Liver (tissue), 9 donors: ENCODE results near the gene GPI. TPM values are rescaled to one million over a fixed set of nuclear protein-coding genes. Genes with fewer than 3 reads are reported as not detected.

ENCODE experiments used
- DNase-seq: peaks from one replicate; pipeline ENCODE4 v3.0.0-alpha.2; 2017; ENCODE audit warnings: low spot score
- H3K27ac ChIP-seq, 2 donors: one replicate each; pipeline ENCODE4 v1.7.0; 2013; ENCODE audit warnings: inconsistent platforms in 2 of 2, low read length in 2 of 2, control low read depth in 1 of 2, low read depth in 1 of 2, mild to moderate bottlenecking in 1 of 2
- H3K27me3 ChIP-seq, 4 donors: one replicate each; pipeline versions ENCODE4 v1.6.1 to v1.7.0; 2013; ENCODE audit warnings: low read length in 3 of 4, inconsistent platforms in 1 of 4, mild to moderate bottlenecking in 1 of 4, moderate library complexity in 1 of 4; ENCODE audit not compliant: control insufficient read depth in 4 of 4, insufficient read depth in 4 of 4
- H3K36me3 ChIP-seq, 4 donors: one replicate each; pipeline versions ENCODE4 v1.6.1 to v1.7.0; 2013; ENCODE audit warnings: low read length in 3 of 4, mild to moderate bottlenecking in 3 of 4, low read depth in 1 of 4, moderate library complexity in 1 of 4; ENCODE audit not compliant: control insufficient read depth in 4 of 4, insufficient read depth in 3 of 4
- H3K4me1 ChIP-seq, 4 donors: one replicate each; pipeline versions ENCODE4 v1.6.1 to v1.7.0; 2013; ENCODE audit warnings: low read length in 3 of 4, mild to moderate bottlenecking in 3 of 4, moderate library complexity in 1 of 4; ENCODE audit not compliant: control insufficient read depth in 4 of 4, insufficient read depth in 4 of 4
- H3K4me3 ChIP-seq, 3 donors: one replicate each; pipeline versions ENCODE4 v1.6.1 to v1.7.0; 2013; ENCODE audit warnings: low read length in 3 of 3, control low read depth in 1 of 3, low read depth in 1 of 3, mild to moderate bottlenecking in 1 of 3
- H3K9ac ChIP-seq, 2 donors: one replicate each; pipeline ENCODE4 v1.7.0; 2013; ENCODE audit warnings: low read length in 2 of 2, mild to moderate bottlenecking in 2 of 2, moderate library complexity in 2 of 2, control low read depth in 1 of 2, low read depth in 1 of 2
- H3K9me3 ChIP-seq, 4 donors: one replicate each; pipeline versions ENCODE4 v1.6.1 to v1.7.0; 2013; ENCODE audit warnings: low read length in 3 of 4; ENCODE audit not compliant: control insufficient read depth in 4 of 4
- ATF3 ChIP-seq: IDR thresholded peaks from 2 replicates; pipeline ENCODE4 v1.6.1; 2016; ENCODE audit warnings: antibody characterized with exemption
- CTCF ChIP-seq: fragments of 150-350 bp; IDR thresholded peaks from 2 replicates; pipeline ENCODE4 v1.5.1; 2017; ENCODE audit warnings: improper control_type of control experiment, low read depth, low read length; ENCODE audit not compliant: missing input control
- EGR1 ChIP-seq, 2 donors: IDR thresholded peaks; 2 replicates each; pipeline ENCODE4 v1.6.1; 2016 to 2018; ENCODE audit warnings: antibody characterized with exemption in 2 of 2, low read depth in 2 of 2
- FOXA1 ChIP-seq: IDR thresholded peaks from 2 replicates; pipeline ENCODE4 v1.6.1; 2016; ENCODE audit warnings: antibody characterized with exemption
- FOXA2 ChIP-seq: IDR thresholded peaks from 2 replicates; pipeline ENCODE4 v1.6.1; 2016; ENCODE audit warnings: antibody characterized with exemption
- GABPA ChIP-seq, 2 donors: IDR thresholded peaks in 1 of 2; conservative IDR thresholded peaks in 1 of 2; 2 replicates each; pipeline ENCODE4 v1.6.1; 2016; ENCODE audit warnings: antibody characterized with exemption in 2 of 2, mild to moderate bottlenecking in 1 of 2, moderate library complexity in 1 of 2
- HNF4A ChIP-seq, 2 donors: conservative IDR thresholded peaks; 2 replicates each; pipeline ENCODE4 v1.6.1; 2016; ENCODE audit warnings: antibody characterized with exemption in 2 of 2, mild to moderate bottlenecking in 2 of 2
- HNF4G ChIP-seq: IDR thresholded peaks from 2 replicates; pipeline ENCODE4 v1.6.1; 2016; ENCODE audit warnings: antibody characterized with exemption
- JUND ChIP-seq, 2 donors: IDR thresholded peaks; 2 replicates each; pipeline ENCODE4 v1.6.1; 2016; ENCODE audit warnings: antibody characterized with exemption in 2 of 2
- MAX ChIP-seq: IDR thresholded peaks from 2 replicates; pipeline ENCODE4 v1.6.1; 2016; ENCODE audit warnings: antibody characterized with exemption
- NR2F2 ChIP-seq: IDR thresholded peaks from 2 replicates; pipeline ENCODE4 v1.6.1; 2016; ENCODE audit warnings: antibody characterized with exemption
- RAD21 ChIP-seq, 2 donors: IDR thresholded peaks; 2 replicates each; pipeline ENCODE4 v1.6.1; 2016; ENCODE audit warnings: antibody characterized with exemption in 2 of 2, mild to moderate bottlenecking in 2 of 2
- RXRA ChIP-seq, 2 donors: IDR thresholded peaks; 2 replicates each; pipeline ENCODE4 v1.6.1; 2017 to 2018; ENCODE audit warnings: antibody characterized with exemption in 2 of 2, mild to moderate bottlenecking in 1 of 2
- SP1 ChIP-seq: IDR thresholded peaks from 2 replicates; pipeline ENCODE4 v1.6.1; 2018; ENCODE audit warnings: antibody characterized with exemption, mild to moderate bottlenecking
- TAF1 ChIP-seq: conservative IDR thresholded peaks from 2 replicates; pipeline ENCODE4 v1.6.1; 2016; ENCODE audit warnings: antibody characterized with exemption, mild to moderate bottlenecking
- YY1 ChIP-seq: IDR thresholded peaks from 2 replicates; pipeline ENCODE4 v1.6.1; 2016; ENCODE audit warnings: antibody characterized with exemption, mild to moderate bottlenecking
- WGBS: extraction: QIAGEN DNeasy Blood & Tissue Kit; methylation state at CpG from one replicate; pipeline ENCODE4 v1.1.7; 2013; 5-methylcytosine and 5-hydroxymethylcytosine counted together
- polyA plus RNA-seq, 2 donors: library from polyadenylated mRNA; stranded (reverse) in 1 of 2; unstranded in 1 of 2; fragments of 200-250 nt in 1 of 2; fragments of >200 nt in 1 of 2; fragmentation: Nextera tagmentation in 1 of 2; extraction: Ambion mirVana in 1 of 2; gene quantifications; one replicate each; pipeline versions ENCODE4 v1.2.1 to v1.2.3, GENCODE V29; 2013 to 2015
- total RNA-seq, 2 donors: library from RNA; depleted of rRNA; stranded (reverse); fragments of >200 nt; gene quantifications; one replicate each; pipeline ENCODE4 v1.2.3, GENCODE V29; 2014
- TF ChIP-seq, protein P1 (sequence below): IDR thresholded peaks from 2 replicates; pipeline ENCODE4 v1.6.1; 2016; ENCODE audit warnings: antibody characterized with exemption
- donor health status: healthy.
- donor health status: healthy.
- donor health status: healthy.
- donor health status: healthy.
- donor health status: healthy.

The GPI gene
- total and polyA plus RNA-seq, 4 donors = 61.8 to 191 (median 158) TPM

- DNase-seq = no peak
- 97% methylated on average over 19 of the region's 19 CpGs for WGBS
- Histone ChIP-seq H3K4me1 (peaks cover 0 to under 1% (median 0%) of the 10 kb centered on the region in 4 donors), H3K27me3 (no peaks in the 10 kb centered on the region), H3K9me3 (no peaks in the 10 kb centered on the region), H3K4me3 (no peak overlapping the region), H3K27ac (no peak overlapping the region), H3K9ac (no peak overlapping the region), H3K36me3 (peaks cover 4 to 35% (median 14%) of the 10 kb centered on the region in 4 donors)
- TF ChIP-seq YY1 = no peak
- TF ChIP-seq RAD21 (IDR thresholded peaks at IDR 0.05) = no peak
- TF ChIP-seq TAF1 = no peak
- no peak for TF ChIP-seq NR2F2
- no peak for TF ChIP-seq GABPA (IDR thresholded peaks at IDR 0.05 in 1 of 2, conservative IDR thresholded peaks at IDR 0.05 in 1 of 2)
- no peak for TF ChIP-seq MAX
- no peak for TF ChIP-seq CTCF
- TF ChIP-seq HNF4G = no peak
- TF ChIP-seq, protein P1, sequence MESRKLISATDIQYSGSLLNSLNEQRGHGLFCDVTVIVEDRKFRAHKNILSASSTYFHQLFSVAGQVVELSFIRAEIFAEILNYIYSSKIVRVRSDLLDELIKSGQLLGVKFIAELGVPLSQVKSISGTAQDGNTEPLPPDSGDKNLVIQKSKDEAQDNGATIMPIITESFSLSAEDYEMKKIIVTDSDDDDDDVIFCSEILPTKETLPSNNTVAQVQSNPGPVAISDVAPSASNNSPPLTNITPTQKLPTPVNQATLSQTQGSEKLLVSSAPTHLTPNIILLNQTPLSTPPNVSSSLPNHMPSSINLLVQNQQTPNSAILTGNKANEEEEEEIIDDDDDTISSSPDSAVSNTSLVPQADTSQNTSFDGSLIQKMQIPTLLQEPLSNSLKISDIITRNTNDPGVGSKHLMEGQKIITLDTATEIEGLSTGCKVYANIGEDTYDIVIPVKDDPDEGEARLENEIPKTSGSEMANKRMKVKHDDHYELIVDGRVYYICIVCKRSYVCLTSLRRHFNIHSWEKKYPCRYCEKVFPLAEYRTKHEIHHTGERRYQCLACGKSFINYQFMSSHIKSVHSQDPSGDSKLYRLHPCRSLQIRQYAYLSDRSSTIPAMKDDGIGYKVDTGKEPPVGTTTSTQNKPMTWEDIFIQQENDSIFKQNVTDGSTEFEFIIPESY = no peak
- TF ChIP-seq SP1 = no peak
- no peak for TF ChIP-seq RXRA (IDR thresholded peaks at IDR 0.05)
- TF ChIP-seq ATF3 = no peak
- no peak for TF ChIP-seq EGR1 (IDR thresholded peaks at IDR 0.05; ENCODE audit: low read depth in 2 of 2)
- TF ChIP-seq FOXA1 = no peak
- no peak for TF ChIP-seq HNF4A (conservative IDR thresholded peaks at IDR 0.05)
- no peak for TF ChIP-seq JUND (IDR thresholded peaks at IDR 0.05)
- no peak for TF ChIP-seq FOXA2
These were observed 17.3 kb upstream of the GPI start for GRCh38 chr19:34347561-34348165.

- Histone ChIP-seq H3K9me3 (no peaks in the 10 kb centered on the region), H3K27ac (no peak overlapping the region), H3K4me3 (no peak overlapping the region), H3K27me3 (no peaks in the 10 kb centered on the region), H3K4me1 (no peaks in the 10 kb centered on the region), H3K36me3 (peaks cover 9 to 36% (median 20%) of the 10 kb centered on the region in 4 donors), H3K9ac (no peak overlapping the region)
- 97% methylated on average over 11 of the region's 11 CpGs for WGBS
- TF ChIP-seq NR2F2 (no peak), HNF4A (conservative IDR thresholded peaks at IDR 0.05) (no peak), ATF3 (no peak)
- DNase-seq = no peak
These were observed 16.0 kb upstream of the GPI start for GRCh38 chr19:34348899-34349487.
